MM.1S (cell line): ENCODE results near the gene TFF2.

Experiments used
- EZH2 ChIP-seq: fragments of 300-600 bp; sonication (generic); optimal IDR thresholded peaks from 2 replicates; pipeline ENCODE3; 2017; ENCODE audit warnings: low read depth, mild to moderate bottlenecking, antibody characterized with exemption, low read length, mixed read lengths
- EZH2phosphoT487 ChIP-seq: fragments of 300-600 bp; sonication (generic); IDR thresholded peaks from 2 replicates; pipeline ENCODE4 v1.6.1; 2018; ENCODE audit warnings: antibody characterized with exemption, low read length
- TF ChIP-seq, protein P1 (sequence below): fragments of 300-600 bp; sonication (generic); IDR thresholded peaks from 2 replicates; pipeline ENCODE4 v1.5.1; 2016; ENCODE audit warnings: antibody characterized with exemption, low read length, mixed read lengths

DNA sequence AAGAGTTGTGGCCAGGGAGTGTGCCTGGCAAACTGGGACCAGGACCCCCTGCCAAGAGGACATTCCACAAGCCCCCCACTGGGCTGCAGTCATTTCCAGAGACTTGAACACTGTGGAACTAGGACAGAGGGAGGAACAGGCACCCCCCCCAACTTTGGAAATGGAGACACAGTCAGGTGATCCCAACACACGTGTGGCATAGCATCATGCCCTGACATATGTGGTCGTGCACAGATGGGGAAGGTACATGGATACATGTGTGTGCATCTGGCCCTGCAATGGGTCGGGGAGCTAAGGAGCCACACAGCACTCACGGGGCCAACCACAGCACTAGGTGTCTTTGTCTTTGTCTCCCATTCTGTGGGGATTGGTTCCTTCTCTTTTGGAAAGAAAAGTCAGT is 28.9 kb downstream of the TFF2 start:
- TF ChIP-seq, protein P1, sequence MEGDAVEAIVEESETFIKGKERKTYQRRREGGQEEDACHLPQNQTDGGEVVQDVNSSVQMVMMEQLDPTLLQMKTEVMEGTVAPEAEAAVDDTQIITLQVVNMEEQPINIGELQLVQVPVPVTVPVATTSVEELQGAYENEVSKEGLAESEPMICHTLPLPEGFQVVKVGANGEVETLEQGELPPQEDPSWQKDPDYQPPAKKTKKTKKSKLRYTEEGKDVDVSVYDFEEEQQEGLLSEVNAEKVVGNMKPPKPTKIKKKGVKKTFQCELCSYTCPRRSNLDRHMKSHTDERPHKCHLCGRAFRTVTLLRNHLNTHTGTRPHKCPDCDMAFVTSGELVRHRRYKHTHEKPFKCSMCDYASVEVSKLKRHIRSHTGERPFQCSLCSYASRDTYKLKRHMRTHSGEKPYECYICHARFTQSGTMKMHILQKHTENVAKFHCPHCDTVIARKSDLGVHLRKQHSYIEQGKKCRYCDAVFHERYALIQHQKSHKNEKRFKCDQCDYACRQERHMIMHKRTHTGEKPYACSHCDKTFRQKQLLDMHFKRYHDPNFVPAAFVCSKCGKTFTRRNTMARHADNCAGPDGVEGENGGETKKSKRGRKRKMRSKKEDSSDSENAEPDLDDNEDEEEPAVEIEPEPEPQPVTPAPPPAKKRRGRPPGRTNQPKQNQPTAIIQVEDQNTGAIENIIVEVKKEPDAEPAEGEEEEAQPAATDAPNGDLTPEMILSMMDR: no peak
- TF ChIP-seq EZH2 (no peak), EZH2phosphoT487 (no peak)
